NCI-H69 (cell line): ENCODE data around the gene SLCO1B1.
"Not testable (repeated sequence)": the region's sequence is repeated elsewhere in the genome, so short reads cannot be mapped to it uniquely, and the experiment has no call there.

Source experiments
- DNase-seq: peaks from one replicate; lab custom pipeline; 2025; lab: John Stamatoyannopoulos, UW

Gene SLCO1B1

GRCh38 chr12:21130998-21131397 is at the start of gene SLCO1B1:
Gene SLCO1B1, plus strand, starts transcription at chr12:21131194. Its CDS starts 10,381 bp downstream, at chr12:21141575.
- no peak for DNase-seq

- not testable (repeated sequence) for DNase-seq
Measured at GRCh38 chr12:21084753-21085152, 46.2 kb upstream of the SLCO1B1 start.

- DNase-seq, result no peak
Measured at GRCh38 chr12:21111732-21112131, 19.3 kb upstream of the SLCO1B1 start.

- no peak for DNase-seq
Measured at GRCh38 chr12:21113266-21113665, 17.7 kb upstream of the SLCO1B1 start.

GRCh38 chr12:21117995-21118394 is 13.0 kb upstream of the SLCO1B1 start:
- no peak for DNase-seq

- DNase-seq, result no peak
Measured at GRCh38 chr12:21118760-21119159, 12.2 kb upstream of the SLCO1B1 start.

- no peak for DNase-seq
Measured at GRCh38 chr12:21129351-21129750, 1.6 kb upstream of the SLCO1B1 start.

GRCh38 chr12:21129906-21130305 is 1.1 kb upstream of the SLCO1B1 start:
- DNase-seq, result no peak

- peak; percentile 0 for DNase-seq
Measured at GRCh38 chr12:21137318-21137999, 6.5 kb downstream of the SLCO1B1 start.

GRCh38 chr12:21138016-21138415 is 7.0 kb downstream of the SLCO1B1 start:
- DNase-seq, result no peak

GRCh38 chr12:21144309-21144708 is 13.3 kb downstream of the SLCO1B1 start:
- DNase-seq, result no peak

GRCh38 chr12:21149861-21150260 is 18.9 kb downstream of the SLCO1B1 start:
- not testable (repeated sequence) for DNase-seq

- no peak for DNase-seq
Measured at GRCh38 chr12:21151184-21151583, 20.2 kb downstream of the SLCO1B1 start.

- no peak for DNase-seq
Measured at GRCh38 chr12:21155522-21156351, 24.7 kb downstream of the SLCO1B1 start.

- DNase-seq, result no peak
Measured at GRCh38 chr12:21165048-21165447, 34.1 kb downstream of the SLCO1B1 start.

GRCh38 chr12:21169878-21170472 is 39.0 kb downstream of the SLCO1B1 start:
- peak; percentile 58 for DNase-seq

- DNase-seq, result no peak
Measured at GRCh38 chr12:21172079-21172478, 41.1 kb downstream of the SLCO1B1 start.

GRCh38 chr12:21183721-21184275 is 52.8 kb downstream of the SLCO1B1 start:
- DNase-seq, result no peak

- DNase-seq, result no peak
Measured at GRCh38 chr12:21190016-21190415, 59.0 kb downstream of the SLCO1B1 start.

GRCh38 chr12:21214433-21214832 is 83.4 kb downstream of the SLCO1B1 start:
- not testable (repeated sequence) for DNase-seq

- no peak for DNase-seq
Measured at GRCh38 chr12:21219206-21219605, 88.2 kb downstream of the SLCO1B1 start.

- DNase-seq, result no peak
Measured at GRCh38 chr12:21220266-21220665, 89.3 kb downstream of the SLCO1B1 start.

GRCh38 chr12:21221072-21221471 is 90.1 kb downstream of the SLCO1B1 start:
- no peak for DNase-seq
